ENCODE measurements around the gene CHN2. TPM values are rescaled to one million over a fixed set of nuclear protein-coding genes. Genes with fewer than 3 reads are reported as not detected.

Gene CHN2
- polyA plus RNA-seq, 1 of the 3 experiments (the other 2 are of a cell fraction) = 0.02 TPM

GRCh38 chr7:29300026-29300480 is 105.5 kb downstream of the CHN2 start:
- no peaks in the 10 kb centered on the region; the same call in 1 of the 2 replicates for H3K27me3 ChIP-seq (ENCODE audit: insufficient read depth)
- H3K9me2 ChIP-seq = no peaks in the 10 kb centered on the region
- no peak overlapping the region for H3K9ac ChIP-seq
- H3K79me2 ChIP-seq (ENCODE audit: insufficient read depth) = no peaks in the 10 kb centered on the region
- CTCF ChIA-PET = interaction anchor here (0.9 to 3.5 kb wide), 6 partner anchors 16 to 194 kb away, joined by 3 to 17 read pairs (median 4); no protein-coding TSS in a partner anchor
- POLR2A ChIA-PET = no interaction called here
- no peaks in the 10 kb centered on the region for H3F3A ChIP-seq (replicated peaks; ENCODE audit: insufficient read depth)
- no peak overlapping the region for H3K27ac ChIP-seq (ENCODE audit: low read depth in 2 of 2, low read length in 1 of 2)
- H3K4me2 ChIP-seq = no peak overlapping the region
- DNase-seq = no peak
- H2AFZ ChIP-seq (ENCODE audit: low read depth) = no peak overlapping the region
- peaks cover 0 to 10% of the 10 kb centered on the region in 2 experiments; a peak in 2 of 4 replicates for H3K4me1 ChIP-seq (ENCODE audit: control insufficient read depth in 1 of 2, insufficient read depth in 2 of 2, low read depth in 1 of 2, low read length in 1 of 2)
- TF ChIP-seq JUND (IDR thresholded peaks at IDR 0.05) (no peak), MEF2A (IDR thresholded peaks at IDR 0.05; ENCODE audit: borderline replicate concordance, low read depth) (no peak), SMC3 (IDR thresholded peaks at IDR 0.05; ENCODE audit: low read depth, low read length) (no peak), CTCF (IDR thresholded peaks at IDR 0.05) (no peak), FOSL2 (IDR thresholded peaks at IDR 0.05; ENCODE audit: borderline replicate concordance, low read depth) (no peak), USF2 (IDR thresholded peaks at IDR 0.05; ENCODE audit: borderline replicate concordance, low read depth, low read length) (no peak), CHD2 (IDR thresholded peaks at IDR 0.05; ENCODE audit: low read length, partially characterized antibody) (no peak), TEAD4 (IDR thresholded peaks at IDR 0.05; ENCODE audit: borderline replicate concordance, insufficient read depth) (no peak), ELF1 (IDR thresholded peaks at IDR 0.05) (no peak), SIN3A (IDR thresholded peaks at IDR 0.05; ENCODE audit: borderline replicate concordance, low read depth, low read length) (no peak), RCOR1 (IDR thresholded peaks at IDR 0.05; ENCODE audit: low read length) (no peak), TAF1 (IDR thresholded peaks at IDR 0.05; ENCODE audit: borderline replicate concordance, low read depth, low read length) (no peak), RFX5 (IDR thresholded peaks at IDR 0.05; ENCODE audit: low read length) (no peak)
- H3K9me3 ChIP-seq = no peaks in the 10 kb centered on the region
- H3K4me3 ChIP-seq (ENCODE audit: low read depth in 2 of 2, low read length in 1 of 2) = no peak overlapping the region
- H3K36me3 ChIP-seq (replicated peaks in 1 of 2; ENCODE audit: control insufficient read depth in 1 of 2, insufficient read depth in 2 of 2, low read length in 1 of 2) = no peaks in the 10 kb centered on the region
- H4K20me1 ChIP-seq (ENCODE audit: insufficient read depth) = no peaks in the 10 kb centered on the region
- 61% methylated on average over 4 of the region's 4 CpGs for WGBS (ENCODE audit: low lambda C conversion rate)

- ChIA-PET POLR2A (no interaction called here), CTCF (interaction anchor here (0.9 to 3.5 kb wide), 7 partner anchors 9 to 194 kb away, joined by 3 to 17 read pairs (median 3); no protein-coding TSS in a partner anchor)
- Histone ChIP-seq H4K20me1 (ENCODE audit: insufficient read depth) (no peaks in the 10 kb centered on the region), H3F3A (replicated peaks; ENCODE audit: insufficient read depth) (no peaks in the 10 kb centered on the region), H3K27me3 (ENCODE audit: insufficient read depth) (no peaks in the 10 kb centered on the region; the same call in 1 of the 2 replicates), H3K9ac (no peak overlapping the region), H2AFZ (ENCODE audit: low read depth) (no peak overlapping the region), H3K36me3 (replicated peaks in 1 of 2; ENCODE audit: control insufficient read depth in 1 of 2, insufficient read depth in 2 of 2, low read length in 1 of 2) (no peaks in the 10 kb centered on the region), H3K79me2 (ENCODE audit: insufficient read depth) (no peaks in the 10 kb centered on the region), H3K27ac (ENCODE audit: low read depth in 2 of 2, low read length in 1 of 2) (no peak overlapping the region), H3K4me3 (ENCODE audit: low read depth in 2 of 2, low read length in 1 of 2) (no peak overlapping the region), H3K4me2 (no peak overlapping the region), H3K4me1 (ENCODE audit: control insufficient read depth in 1 of 2, insufficient read depth in 2 of 2, low read depth in 1 of 2, low read length in 1 of 2) (peaks cover 0 to 12% of the 10 kb centered on the region in 2 experiments; a peak in 2 of 4 replicates), H3K9me2 (no peaks in the 10 kb centered on the region), H3K9me3 (no peaks in the 10 kb centered on the region)
- DNase-seq = no peak
- TF ChIP-seq NRF1 (IDR thresholded peaks at IDR 0.05; ENCODE audit: low read depth, low read length) (no peak), RCOR1 (IDR thresholded peaks at IDR 0.05; ENCODE audit: low read length) (no peak), ELF1 (IDR thresholded peaks at IDR 0.05) (no peak), MXI1 (IDR thresholded peaks at IDR 0.05; ENCODE audit: low read depth, low read length) (no peak), FOXJ3 (CRISPR knock-in tag; IDR thresholded peaks at IDR 0.05) (no peak), POLR2AphosphoS5 (IDR thresholded peaks at IDR 0.05; ENCODE audit: low read depth, low read length) (no peak), USF1 (IDR thresholded peaks at IDR 0.05; ENCODE audit: borderline replicate concordance, low read depth) (no peak)
- WGBS (ENCODE audit: low lambda C conversion rate) = 21% methylated on average over 1 of the region's 1 CpG
Measured at GRCh38 chr7:29300649-29301048, 106.1 kb downstream of the CHN2 start.
